NT2/D1 (cell line): ENCODE measurements around the gene ATP1A1.

Experiments used
- SUZ12 ChIP-seq: IDR thresholded peaks from 2 replicates; pipeline ENCODE4 v1.6.1; 2011; ENCODE audit not compliant: insufficient read length, insufficient read depth; ENCODE audit errors: extremely low read depth
- YY1 ChIP-seq: IDR thresholded peaks from 2 replicates; pipeline ENCODE4 v1.6.1; 2011; ENCODE audit not compliant: insufficient read length, insufficient read depth
- ZNF274 ChIP-seq: IDR thresholded peaks from 2 replicates; pipeline ENCODE4 v1.6.1; 2011; ENCODE audit warnings: mild to moderate bottlenecking, low read depth, low read length

DNA sequence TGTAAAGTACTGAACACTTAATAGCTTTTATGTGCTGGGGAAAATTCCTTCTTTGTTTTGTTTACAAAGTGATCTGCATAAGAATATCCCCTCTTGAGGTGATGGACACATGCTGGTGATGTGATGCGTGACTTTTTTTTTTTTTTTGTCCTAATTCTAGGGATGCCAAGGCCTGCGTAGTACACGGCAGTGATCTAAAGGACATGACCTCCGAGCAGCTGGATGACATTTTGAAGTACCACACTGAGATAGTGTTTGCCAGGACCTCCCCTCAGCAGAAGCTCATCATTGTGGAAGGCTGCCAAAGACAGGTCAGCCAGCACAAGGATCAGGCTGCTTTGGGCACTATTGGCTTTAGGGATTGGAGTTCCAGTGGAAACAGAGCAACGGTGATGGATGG is 24.7 kb downstream of the ATP1A1 start:
- TF ChIP-seq YY1 (no peak), ZNF274 (no peak), SUZ12 (no peak)
